HG02763 (cell line): ENCODE results near the gene PARD3.

Experiments
- ATAC-seq: cut with Tn5 transposase; IDR thresholded peaks from one replicate; pipeline ENCODE4 v1.9.1; 2021; ENCODE audit warnings: mild to moderate bottlenecking, moderate library complexity; ENCODE audit not compliant: unreplicated experiment

PARD3 gene

DNA sequence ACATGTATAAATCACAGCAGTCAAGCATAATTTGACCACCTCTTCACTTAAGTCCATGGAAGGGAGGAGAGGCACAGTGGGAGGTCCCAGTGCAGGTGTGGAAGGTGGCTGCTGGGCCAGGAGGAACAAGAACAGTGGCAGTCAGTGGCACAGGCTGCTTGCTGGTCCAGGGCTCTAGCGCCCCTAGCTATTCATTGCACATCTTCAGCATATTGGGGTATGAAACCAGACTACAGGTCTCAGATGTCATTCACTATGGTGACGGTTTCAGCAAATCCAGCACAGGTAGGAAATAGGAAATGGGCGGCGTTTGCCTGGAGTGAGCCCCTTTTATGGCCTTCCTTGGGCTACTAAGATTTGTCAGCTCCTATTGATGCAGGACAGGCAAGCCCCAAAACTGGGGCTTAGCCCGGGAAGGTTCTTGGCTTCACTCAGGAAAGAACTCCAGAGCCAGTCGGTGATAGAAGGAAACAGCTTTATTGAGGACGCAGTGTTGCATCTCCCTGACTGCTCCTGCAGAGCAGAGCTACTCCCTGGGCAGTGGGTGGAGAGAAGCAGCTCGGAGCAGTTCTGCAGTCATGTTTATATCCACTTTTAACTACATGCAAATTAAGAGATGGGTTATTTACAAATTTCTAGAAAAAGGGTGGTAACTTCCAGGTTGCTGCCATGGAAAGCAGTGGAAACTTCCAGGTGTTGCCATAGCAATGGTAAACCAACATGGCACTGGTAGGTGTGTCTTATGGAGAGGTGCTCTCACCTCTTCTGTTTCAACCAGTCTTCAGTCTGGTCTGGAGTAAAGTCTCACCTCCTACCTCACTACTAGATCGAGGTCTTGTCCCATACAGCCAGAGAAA lies 608.8 kb downstream of the PARD3 start:
- no peak for ATAC-seq

DNA sequence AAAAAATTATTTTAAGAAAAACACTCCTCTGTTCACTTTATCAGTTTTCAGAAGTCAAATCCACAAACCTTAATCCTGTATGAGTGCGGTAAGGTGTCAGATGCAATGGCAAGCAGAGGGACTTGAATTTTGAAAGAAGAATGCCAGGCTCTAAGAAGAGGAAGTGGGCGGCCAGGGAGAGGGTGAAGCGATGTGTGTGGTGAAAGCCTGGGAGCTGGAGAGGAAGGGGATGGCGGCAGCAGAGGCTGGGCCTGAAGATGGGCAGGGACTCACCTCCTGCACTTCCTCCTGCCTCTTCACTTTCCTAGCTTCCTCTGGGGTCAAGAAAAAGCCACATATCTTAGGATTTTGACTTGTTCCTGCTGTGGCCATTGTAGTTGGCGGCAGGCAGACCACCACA lies 609.6 kb downstream of the PARD3 start:
- no peak for ATAC-seq

DNA sequence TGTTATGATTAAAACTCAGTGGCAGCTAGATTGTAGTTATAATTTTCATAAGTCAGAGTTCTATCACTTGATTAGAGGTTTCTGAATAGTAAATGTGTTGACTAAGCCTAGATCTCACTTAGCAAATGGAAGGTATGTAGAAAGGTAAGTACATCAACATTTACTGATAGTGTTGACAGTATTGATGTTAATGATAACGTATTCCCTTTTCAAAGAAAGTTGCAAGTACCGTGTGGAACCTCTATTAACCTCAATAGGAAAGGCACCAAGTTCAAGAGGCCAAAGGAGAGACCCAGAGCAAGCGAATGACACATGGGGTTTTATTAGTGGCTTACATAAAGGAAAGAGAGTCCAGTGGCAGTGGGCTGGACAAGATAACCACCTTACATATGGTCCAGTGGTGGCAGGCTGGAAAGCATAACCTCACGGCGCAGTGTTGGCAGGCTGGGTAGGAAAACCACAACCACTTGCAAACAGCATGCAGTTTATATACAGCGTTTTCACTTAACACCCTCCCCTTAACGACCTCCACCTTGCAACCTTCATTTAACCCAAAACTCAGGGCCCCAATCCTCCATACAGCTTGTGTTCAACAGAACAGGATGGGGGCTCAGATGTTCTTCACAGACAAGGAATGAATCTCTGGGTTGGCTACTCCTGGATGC lies 611.0 kb downstream of the PARD3 start:
- ATAC-seq, result no peak

DNA sequence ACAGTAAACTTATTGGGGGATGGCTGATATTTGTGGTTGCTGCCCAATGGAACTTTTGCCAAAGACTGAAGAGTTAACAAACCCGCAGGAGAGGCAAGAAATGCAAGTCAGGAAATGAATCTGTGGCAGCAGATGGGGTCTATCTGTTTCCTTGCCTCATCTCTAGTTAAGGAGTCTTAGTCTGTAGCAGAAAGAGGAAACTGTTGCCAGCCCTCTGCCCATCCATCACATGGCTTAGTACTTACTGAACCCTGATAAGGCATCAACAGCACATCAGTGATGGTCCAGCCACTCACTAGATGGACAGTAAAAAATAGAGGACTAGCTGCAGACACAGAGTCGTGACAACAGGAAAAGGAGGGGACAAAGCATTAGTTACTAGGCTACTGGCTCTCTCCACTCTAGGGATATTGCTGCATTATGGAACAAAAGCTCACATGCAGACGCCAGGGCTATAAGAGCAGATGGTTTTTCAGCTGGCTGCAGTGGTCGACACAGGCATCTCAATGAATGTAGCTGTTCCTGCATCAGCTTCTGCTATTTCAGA lies 614.7 kb downstream of the PARD3 start:
- ATAC-seq, result no peak

DNA sequence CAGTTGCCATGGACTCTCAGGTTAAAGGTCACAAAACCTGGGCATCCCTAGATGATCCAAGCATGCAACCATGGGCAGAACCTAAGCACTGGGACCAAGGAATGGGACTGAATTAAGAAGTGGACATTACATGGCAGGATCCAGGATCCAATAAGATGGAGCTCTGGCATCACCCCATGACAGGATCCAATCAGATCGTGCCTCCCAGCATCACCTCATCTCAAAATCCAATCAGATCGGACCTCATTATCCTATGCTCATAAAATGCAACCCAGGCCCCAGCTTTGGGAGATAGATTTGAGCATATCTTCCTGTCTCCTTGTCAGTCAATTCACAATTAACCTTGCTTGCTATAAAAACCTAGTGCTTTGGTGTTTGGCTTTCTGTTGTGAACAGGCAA lies 616.1 kb downstream of the PARD3 start:
- no peak for ATAC-seq

DNA sequence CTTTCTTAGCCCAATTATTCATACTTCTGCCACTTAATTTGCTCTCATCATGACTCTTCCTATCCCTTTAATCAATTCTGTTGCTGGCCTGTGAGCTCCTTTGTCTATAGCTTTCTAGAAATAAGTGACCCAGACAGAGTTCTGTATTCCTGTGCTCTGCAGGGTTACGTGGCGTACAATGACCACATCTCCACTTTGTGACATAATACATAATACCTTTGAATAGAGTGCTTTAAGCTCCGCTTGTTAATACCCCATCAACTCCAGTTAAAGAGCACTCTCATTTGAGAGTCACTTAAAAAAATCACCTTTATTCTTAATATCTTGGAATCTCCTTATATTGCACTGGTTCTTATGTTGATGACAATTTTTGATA lies 619.0 kb downstream of the PARD3 start:
- ATAC-seq, result no peak

DNA sequence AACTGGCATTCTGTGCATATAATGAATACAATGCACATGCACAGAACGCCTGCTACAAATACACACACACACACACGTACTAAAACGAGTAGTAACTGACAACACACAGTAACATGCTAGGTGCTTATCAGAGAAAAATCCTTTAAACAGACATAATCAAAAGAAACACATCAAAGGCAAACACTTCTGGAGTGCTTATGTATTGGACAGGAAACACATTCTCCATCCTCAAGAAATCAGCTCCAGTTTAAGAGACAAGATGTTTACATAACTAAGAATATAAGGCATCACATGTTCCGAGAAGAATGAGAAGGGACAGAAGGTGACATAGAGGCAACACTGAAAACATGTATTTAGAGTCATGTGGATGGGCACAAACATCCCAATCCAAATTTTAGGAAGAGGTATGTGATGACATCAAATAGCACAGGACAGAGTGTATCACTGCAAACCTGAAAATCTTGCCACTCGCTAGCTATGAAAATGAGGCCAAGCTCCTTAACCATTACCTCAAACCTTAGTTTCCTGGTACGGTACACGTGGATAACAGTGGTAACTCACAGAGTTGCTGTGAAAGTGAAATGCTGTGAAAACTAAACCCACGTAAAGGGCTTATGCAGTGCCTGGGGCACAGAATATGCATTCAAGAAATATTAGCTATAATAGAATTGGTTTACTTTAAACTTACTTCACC lies 619.6 kb downstream of the PARD3 start:
- no peak for ATAC-seq

DNA sequence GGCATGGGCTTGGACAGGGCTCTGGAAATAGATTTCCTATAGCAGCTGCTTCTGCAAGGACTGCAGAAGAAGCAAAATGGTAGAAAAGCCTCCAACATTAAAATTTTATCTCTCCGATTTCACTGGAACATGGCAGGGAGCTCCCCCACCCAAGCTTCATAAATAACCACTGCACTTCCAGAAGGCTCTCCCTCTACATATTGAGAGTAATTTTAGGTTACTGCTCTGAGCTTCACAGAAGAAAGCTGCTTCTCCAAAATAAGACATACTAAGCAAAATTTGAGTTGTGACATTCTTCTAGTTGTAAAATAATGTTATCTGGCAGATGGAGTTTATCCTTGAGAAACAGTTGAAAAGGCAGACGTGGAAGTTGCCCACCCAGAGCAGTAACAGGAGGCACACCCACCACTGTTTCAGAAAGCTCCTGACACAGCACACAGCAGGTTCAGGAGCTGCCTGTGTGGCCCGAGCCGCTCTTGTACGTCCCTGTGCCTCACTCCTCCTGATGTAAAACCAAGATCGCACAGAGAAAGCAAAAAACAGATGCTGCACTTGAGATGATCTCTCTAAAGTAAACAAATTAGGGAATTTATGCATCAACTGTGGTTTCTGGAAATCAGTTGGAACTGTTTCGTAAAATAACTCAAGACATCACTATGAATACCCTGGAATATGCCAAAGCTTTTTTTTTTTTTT lies 621.0 kb downstream of the PARD3 start:
- ATAC-seq, result no peak

DNA sequence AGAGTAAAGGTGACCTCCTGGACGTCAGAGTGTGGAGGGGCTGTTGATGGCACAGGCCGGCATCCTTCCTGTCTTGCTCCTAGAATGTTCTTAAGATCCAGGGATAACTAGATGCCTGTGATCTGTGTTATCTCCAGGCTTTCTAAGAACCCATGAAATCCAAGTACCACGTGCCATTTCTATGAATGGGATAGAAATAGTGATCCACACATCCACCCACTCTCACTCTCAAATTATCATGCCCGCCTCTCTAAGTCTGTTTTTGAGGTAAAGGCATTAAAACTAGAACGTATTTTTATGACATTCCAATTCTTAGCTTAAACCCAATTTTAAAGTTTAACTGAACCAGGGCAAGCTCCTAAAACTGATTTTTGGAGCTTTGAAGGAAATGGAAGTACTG lies 622.5 kb downstream of the PARD3 start:
- ATAC-seq, result no peak

DNA sequence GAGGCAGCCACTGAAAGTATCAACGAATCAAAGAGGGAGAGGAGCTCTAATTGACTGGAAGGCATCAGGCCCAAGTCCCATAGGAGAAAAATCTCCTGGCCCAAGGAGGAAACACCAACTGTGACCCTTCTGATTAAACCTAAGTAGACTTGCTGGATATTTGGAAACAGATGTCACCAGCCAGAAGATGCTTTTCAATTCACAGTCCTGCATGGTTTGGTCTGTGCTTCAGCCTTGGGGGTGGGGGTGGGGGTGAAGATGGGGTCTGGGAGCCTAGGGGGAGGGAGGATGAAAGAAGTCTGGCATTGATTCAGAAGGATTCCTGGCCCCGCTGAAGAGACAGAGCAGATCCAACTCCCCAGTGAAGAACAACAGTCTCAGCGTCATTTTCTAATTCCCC lies 623.7 kb downstream of the PARD3 start:
- no peak for ATAC-seq

DNA sequence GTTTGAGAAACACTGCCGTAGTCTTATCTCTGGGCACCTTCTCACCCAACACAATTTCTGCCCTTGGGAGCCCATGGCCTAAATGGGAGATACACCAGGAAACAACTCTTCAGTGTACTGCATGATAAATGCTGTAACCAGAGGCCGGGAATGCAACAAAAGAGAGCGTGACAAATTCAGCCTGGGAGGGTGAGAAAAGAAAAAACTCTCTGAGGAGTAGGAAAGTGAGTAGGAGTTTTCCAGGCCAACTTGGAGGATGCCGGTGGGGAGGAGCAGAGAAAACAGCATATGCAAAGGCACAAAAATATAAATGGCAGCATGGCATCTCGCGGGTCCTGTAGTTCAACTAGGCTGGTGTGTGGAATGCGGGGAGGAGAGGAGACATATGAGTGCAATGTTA lies 624.5 kb downstream of the PARD3 start:
- no peak for ATAC-seq

DNA sequence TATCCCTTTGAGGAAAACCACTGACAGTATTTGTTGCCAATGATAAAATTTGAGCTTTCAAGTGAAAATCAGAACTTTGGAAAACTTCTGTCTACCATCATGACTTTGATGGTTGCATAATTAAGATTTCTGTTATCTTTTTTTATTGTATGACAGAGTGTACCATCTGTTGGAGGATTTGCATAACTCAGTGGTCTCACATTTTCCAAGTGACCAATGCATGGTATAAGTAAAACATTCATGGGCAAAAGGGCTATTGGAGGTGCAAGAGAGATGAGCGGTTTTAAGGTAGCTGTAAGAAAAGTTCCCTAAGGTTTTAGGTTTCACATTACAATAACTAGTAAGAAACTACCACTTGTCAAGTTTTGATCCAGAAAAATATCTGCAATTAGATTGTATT lies 625.3 kb downstream of the PARD3 start:
- ATAC-seq, result no peak

DNA sequence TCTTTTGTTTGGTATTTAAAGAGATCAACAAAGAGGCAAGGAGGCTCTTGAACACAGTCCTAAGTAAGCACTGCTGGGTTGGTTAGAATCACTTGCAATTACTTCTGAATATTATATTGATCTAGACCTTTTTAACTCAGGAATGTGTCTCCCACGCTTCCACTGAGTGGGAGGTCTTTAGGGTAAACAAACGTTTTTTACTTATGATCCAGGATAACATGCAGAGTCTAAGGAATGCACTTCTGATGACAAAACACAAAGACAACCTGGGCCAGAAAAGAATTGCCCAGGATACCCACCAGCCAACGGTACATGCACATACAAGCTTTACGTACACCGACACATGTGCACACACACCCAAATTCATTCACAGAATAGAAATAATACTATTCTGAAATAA lies 626.9 kb downstream of the PARD3 start:
- no peak for ATAC-seq

DNA sequence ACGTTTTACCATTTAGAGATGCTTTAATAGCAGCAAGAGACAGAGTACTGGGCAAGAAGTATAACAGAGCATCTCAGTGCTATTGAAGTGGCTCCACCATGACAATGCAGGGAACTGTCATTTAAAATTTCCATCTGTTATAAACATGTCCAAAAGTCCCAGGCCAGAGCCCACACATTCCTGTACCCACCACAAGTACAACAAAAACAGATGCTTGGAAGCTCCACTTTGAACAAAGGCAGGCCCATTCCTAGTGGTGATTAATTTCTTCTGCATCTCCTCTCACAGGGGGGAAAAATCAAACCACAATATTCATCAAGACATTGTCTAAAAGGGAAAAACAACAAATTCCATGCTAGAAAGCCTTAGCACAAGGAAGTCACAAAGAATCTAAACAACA lies 627.9 kb downstream of the PARD3 start:
- no peak for ATAC-seq

DNA sequence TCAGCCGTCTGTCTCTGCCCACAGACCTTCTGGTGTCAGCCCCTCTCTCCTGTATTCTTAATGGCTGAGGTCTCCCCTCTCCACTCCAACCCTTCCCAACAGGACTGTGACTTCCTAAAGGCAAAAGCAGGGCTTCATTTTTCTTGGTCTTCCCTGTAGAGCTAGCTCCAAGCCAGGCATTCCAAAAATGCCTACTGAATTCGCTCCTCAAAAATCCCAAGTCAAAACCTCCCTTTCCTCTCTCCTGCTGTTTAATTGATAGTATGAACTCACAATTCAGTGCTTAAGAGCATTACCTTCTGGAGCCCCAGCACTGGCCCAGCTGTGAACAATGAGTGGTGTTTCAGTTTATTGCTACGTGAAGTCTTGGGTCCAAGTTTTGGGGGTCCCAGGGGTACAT lies 628.4 kb downstream of the PARD3 start:
- ATAC-seq, result no peak

DNA sequence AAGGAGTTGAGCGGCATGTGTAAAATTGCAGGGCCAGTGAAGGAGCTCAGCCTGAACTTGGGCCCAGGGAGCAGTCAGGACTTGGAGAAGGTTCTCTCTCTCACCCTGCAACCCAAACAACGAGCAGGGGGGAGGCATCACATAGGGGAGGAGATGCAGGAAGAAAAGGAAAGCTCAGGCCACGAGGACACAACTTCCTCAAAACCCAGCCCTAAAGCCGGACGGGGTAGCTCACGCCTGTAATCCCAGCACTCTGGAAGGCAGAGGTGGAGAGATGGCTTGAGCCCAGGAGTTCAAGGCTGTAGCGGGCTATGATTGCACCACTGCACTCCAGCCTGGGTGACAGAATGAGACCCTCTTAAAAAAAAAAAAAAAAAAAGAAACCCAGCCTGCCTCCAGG lies 629.1 kb downstream of the PARD3 start:
- no peak for ATAC-seq

DNA sequence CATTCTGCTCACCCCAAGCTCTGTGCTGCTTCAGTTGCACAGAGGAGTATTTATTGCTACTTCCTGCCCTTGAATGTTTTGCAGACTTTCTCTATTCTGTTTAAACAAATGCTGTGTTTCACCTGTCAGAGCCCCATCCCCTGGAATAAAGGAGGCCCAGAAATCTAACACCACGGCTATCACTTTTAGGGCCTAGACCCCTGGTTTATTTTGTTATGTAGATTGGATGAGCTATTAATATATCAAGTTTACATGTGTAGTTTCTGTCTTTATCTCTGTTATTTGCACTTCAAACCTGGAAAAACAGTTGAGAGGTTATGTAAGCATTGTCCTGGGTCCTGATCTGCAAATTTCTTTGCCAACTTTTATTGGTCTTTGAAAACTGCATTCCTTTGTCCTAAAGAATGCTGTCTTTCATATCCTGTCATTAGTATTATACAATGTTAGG lies 630.1 kb downstream of the PARD3 start:
- ATAC-seq, result no peak

DNA sequence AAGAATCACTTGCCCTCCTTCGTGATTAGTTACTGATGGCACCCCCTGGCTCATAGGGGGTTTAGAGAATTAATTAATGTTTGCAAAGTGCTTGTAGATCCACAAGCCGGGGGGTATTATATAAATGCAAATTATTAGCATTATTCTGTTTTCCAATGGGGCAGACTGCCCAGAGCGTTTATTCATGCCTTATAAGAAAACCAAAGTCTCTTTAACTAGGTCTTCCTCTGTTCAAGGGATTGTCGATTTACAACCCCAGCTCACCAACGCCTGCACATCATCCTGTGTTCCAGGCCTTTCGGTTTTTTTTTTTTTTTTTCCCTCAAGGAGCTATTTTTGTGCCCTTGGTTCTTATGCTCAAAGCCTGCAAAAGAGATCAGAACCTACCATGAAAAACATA lies 630.7 kb downstream of the PARD3 start:
- ATAC-seq, result no peak

DNA sequence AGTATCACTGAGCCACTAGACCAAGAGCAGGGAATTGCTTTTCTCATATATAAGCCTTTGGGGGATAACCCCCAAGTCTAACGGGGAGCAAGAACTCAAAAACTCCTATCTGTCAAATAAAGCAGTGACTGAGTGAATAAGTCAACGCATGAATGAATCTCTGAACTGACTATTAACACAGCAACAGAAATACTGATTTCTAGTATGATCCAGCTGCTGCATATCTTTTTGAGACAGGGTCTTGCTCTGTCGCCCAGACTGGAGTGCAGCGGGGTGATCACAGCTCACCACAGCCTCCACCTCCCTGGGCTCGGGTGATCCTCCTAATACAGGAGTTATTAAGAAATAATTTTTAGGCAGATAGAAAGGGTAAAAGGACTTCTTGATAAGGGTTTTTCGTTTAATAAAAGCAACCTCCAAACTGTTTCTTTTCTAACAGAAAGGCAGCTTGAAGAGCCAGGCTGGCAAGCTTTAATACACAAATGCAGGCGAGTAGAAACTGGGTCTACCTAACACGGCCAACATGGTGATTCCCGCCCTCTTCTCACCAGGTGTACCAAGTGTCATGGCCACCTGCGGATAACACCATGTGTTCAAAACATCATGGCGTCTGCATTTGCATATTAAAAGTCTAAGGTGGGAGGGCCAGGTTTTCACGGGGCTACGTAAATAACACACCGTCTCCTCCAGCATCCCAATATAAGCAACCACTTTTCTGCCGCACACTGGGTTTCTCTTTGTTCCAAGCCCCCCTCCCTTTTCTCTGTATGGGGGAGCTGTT lies 631.9 kb downstream of the PARD3 start:
- no peak for ATAC-seq

DNA sequence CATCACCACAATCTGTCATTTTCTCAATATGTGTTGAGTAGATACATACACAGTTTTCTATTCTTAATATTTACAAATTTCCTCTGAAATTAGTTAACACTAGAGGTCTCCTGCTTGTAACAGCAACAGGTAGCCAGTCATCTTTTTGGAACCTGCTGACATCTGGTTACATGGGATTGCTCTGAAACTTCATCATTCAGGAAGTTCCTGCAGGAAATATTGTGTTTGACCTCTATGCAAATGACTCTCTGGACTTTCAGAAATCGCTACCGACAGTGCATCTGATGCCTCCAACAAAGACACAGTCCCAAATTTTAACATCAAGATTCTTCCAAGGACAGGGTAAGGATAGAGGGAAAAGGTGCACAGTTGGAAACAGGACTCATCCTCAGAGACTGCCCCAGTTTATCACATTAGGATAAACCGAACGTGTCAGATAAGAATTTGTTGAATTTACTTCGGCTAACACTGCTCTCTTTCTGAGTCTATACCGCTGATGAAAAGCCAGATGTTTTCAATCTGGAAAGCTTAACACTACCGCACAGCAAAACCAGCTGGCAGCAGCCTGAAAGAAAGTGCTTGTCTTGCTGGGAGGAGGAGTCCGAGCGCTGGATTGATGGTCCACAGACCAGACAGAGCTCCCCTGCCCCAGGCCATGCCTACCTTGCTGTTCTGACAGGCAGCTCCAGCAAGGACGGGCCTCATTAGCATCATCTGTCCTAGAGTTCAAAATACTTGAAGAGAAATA lies 633.4 kb downstream of the PARD3 start:
- no peak for ATAC-seq
